ENCODE results near the gene ATG9B.

GRCh38 chr7:151058781-151059366 is 34.6 kb upstream of the ATG9B start:
- no peak for TF ChIP-seq CTCF (IDR thresholded peaks at IDR 0.05)
- no peak for TF ChIP-seq POLR2A (IDR thresholded peaks at IDR 0.05)
